Stimulated activated CD4-positive, alpha-beta T cell treated with anti-CD3 and anti-CD28 coated beads, Interleukin-2, amount 100 ng/mL, for 24 hours (primary cell): ENCODE results near the gene IZUMO1R.
"Not testable (repeated sequence)": the region's sequence is repeated elsewhere in the genome, so short reads cannot be mapped to it uniquely, and the experiment has no call there.

Source experiments
- DNase-seq, 2 donors: peaks; one replicate each; pipeline ENCODE4 v3.0.0-alpha.2; 2020

The IZUMO1R gene

DNA sequence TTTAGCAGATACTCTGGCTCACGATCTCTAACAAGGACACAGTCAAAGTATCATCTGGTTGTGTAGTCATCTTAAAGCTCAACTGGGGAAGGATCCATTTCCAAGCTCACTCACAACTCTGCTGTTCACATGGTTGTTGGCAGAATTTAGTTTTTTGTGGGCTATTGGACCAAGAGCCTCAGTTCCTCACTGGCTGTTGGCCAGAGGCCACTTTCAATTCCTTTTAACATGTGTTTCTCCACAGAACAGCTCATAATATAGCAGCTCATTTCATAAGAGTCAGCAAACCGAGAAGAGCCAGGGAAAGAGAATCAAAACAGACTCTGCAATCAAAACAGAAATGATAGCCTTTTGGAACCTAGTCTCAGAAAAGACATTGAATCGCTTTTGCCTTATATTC is 22.6 kb downstream of the IZUMO1R start:
- no peak for DNase-seq

DNA sequence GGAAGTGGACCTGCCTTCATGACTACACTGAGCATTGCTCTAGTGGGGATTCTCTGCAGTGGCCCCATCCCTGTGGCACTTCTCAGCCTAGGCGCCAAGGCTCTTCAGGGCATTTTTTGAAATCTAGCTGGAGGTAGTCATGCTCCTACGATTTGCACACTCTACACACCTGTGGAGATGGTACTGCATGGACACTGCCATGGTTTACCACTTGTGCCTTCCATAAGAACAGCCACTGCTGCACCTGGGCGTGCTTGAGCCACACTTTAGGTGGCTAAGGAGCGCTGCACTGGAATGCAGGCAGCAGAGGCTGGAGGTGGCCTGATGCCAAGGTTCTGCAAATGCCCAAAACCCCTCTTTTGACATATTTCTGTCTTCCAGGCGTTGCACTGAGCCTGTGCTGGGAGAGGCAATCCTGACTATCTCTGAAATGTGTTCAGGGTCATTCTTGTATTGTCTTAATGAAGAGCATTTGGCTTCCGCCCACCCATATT is 24.3 kb downstream of the IZUMO1R start:
- no peak for DNase-seq

DNA sequence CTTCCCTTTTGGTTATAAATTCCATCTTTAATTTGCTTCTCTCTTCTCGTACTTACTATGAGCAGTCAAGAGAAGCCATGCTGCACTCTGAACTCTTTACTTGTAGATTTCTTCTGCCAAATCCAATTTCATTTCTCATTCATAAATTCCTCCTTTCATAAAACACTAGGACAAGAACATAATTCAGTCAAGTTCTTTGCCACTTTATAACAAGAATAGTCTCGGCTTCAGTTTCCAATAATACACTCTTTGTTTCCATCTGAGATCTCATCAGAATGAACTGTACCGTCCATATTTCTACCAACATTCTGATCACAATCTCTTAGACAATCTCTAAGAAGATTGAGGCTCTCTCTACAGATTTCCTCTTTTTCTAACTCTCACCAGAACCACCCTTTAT is 25.1 kb downstream of the IZUMO1R start:
- no peak for DNase-seq

DNA sequence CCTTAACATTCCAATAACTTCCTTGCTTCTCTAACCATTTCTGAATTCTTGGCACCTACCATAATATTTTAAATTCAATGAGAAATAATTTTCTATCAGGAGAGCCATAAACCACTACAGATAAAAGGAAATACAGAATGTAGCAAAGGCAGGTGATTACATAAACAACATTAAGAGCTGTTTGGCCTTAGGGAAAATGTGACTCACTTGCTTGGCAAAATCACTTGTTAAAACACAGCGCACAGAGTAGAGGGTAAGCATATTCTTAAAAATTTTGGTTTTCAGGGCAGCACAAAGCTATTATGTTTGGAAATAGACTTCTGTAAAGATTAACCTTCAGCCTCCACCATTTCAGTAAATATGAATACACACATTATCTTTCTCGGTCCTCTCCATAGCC is 26.4 kb downstream of the IZUMO1R start:
- DNase-seq: no peak

DNA sequence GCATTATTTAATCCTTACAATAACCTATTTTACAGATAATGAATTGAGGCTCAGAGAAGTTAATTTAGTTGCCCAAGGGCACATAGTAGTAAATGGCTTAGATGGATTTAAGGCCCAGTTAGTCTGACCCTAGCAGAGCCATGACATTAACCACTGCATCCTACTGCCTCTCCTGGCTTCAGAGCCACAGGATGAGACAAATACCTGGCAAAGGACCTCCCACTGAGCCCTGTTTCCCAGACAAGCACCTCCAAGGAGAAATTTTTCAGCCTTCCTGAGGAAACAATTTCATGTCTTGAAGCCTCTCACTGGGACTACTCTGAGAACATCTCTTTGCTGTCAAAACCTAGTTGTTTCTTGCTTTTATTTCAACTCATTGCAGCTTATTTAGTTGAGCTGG is 28.4 kb downstream of the IZUMO1R start:
- no peak for DNase-seq

DNA sequence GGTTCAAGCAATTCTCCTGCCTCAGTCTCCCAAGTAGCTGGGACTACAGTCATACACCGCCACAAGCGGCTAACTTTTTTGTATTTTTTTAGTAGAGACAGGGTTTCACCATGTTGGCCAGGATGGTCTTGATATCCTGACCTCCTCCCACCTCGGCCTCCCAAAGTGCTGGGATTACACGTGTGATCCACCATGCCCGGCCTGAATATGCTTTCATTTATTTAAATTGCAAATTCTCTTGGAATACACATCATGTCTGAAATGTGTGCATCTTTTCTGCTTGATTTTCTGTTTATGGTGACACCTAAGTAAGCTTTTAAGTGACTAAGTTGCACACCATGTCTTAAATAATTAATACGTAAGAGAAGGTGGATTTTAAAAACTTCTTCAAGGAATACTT is 31.7 kb downstream of the IZUMO1R start:
- DNase-seq: no peak

DNA sequence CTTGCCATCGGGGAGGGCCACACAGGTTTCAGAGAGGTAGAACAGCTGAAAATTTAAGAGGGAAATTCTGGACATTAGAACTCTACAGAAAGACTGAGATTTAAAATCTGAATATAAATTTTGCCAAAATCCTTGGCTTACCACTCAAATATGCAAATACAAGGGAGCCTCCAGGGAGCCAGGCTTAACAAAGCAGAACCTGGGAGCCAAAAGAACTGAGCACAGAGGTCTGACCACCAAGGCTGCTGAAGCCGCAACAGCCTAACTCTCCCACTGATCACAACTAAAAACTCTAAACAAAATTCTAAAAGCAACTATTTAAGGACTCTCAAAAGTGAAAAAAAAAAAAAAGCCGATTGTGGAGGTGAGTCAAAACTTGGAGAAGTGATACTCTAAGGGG is 34.3 kb downstream of the IZUMO1R start:
- DNase-seq: no peak

DNA sequence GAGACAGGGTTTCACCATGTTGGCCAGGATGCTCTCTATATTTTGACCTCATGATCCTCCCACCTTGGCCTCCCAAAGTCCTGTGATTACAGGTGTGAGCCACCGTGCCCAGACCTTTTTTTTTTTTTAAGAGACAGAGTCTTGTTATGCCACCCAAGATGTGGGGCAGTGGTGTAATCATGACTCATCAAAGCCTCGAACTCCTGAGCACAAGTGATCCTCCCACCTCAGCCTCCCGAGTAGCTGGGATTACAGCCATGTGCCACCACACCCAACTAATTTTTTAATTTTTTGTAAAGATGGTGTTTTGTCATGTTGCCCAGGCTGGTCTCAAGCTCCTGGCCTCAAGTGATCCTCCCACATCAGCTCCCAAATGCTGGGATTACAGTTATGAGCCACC is 37.9 kb downstream of the IZUMO1R start:
- DNase-seq: no peak

DNA sequence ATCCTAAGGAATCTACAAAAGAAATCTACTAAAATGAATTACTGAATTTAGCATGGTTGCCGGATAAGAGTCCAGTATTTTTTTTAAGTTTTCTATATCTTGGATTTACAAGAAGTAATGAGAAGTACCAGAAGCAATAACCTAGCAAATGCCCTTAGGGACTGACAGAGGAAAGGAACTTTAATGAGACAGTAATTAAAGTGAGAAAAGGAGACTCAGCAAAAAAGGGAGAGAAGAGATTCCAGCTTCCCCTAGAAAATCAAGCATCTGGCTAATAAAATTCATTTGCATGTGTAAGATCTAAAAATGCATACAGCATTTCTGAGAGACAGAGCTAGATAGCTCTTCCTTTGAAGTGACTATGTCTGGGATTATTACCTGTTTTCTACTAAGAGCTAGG is 39.1 kb downstream of the IZUMO1R start:
- no peak for DNase-seq

DNA sequence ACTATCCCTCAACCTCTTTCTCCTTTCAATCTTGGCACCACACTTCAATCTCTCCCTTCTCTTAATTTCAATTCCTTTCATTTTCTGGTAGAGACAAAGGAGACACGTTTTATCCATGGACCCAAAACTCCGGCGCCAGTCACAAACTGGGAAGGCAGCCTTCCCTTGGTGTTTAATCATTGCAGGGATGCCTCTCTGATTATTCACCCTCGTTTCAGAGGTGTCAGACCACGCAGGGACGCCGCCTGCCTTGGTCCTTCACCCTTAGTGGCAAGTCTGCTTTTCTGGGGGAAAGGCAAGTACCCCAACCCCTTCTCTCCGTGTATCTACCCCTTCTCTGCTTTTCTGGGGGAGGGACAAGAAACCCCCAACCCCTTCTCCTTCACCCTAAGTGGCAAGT is 41.9 kb downstream of the IZUMO1R start:
- DNase-seq: not testable (repeated sequence)

DNA sequence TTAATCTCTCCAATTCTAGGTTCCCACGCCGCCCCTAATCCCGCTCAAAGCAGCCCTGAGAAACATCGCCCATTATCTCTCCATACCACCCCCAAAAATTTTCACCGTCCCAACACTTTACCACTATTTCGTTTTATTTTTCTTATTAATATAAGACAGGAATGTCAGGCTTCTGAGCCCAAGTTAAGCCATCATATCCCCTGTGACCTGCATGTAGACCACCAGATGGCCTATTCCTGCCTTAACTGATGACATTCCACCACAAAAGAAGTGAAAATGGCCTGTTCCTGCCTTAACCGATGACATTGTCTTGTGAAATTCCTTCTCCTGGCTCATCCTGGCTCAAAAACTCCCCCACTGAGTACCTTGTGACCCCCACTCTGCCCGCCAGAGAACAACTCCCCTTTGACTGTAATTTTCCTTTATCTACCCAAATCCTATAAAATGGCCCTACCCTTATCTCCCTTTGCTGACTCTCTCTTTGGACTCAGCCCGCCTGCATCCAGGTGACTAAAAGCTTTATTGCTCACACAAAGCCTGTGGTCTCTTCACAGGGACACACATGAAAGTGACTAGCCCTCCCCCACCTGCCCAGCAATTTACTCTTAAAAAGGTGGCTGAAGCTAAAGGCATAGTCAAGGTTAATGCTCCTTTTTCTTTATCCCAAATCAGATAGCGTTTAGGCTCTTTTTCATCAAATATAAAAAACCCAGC is 46.6 kb downstream of the IZUMO1R start:
- DNase-seq: not testable (repeated sequence)
